ENCODE measurements around the gene TEC. TPM values are rescaled to one million over a fixed set of nuclear protein-coding genes. Genes with fewer than 3 reads are reported as not detected.

Gene TEC
- total and polyA plus RNA-seq, 9 of the 15 experiments (the other 6 are each of a cell fraction or from before 2014, with no cell fraction given): 5.3 to 14.7 (median 8.8) TPM

DNA sequence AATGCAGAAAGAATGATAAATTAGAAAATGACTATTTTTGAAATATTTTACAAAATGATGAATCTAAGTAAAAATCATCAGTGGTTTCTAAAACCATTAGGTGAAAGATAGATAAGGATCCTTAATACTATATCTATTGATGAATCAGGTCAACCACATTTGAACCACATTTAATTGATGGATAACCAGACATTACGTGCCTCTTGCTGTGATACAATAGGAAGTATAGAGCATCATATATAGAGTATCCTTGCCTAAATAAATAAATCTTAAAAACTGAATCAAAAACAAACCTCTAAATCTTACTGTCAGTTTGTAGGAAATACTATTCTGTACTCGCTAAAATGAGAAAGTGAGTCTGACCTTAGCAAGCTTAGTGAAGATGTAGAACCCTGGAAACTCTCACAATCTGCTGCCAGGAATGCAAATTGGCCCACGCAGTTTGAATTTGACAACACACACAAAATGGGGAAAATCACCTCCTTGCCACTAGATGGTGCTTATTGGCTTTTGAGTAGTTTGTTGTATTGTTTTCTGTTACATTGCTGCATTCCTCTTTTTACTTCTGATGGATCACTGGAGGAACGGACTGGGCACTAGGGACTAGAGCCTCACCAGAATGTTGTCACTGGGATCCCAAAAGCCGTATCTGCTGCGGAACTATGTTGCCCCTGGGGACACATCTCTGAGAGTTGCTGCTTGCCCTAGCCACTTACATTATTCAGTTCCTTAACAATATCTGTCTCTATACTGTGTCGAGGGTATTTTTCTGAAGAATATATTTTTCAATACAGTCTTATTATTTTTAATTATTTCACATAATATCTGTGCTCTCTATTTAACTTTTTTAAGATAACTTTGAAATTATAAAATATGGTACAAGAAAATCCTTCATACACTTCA is 46.3 kb upstream of the TEC start (continued):
- TF ChIP-seq ATF3 (IDR thresholded peaks at IDR 0.05): no peak
- no peak for TF ChIP-seq ATF3 (CRISPR knock-in tag; conservative IDR thresholded peaks at IDR 0.05)
- TF ChIP-seq ZNF639 (CRISPR knock-in tag; conservative IDR thresholded peaks at IDR 0.05 in 1 of 2, IDR thresholded peaks at IDR 0.05 in 1 of 2): no peak
- TF ChIP-seq POLR3A (IDR thresholded peaks at IDR 0.05; ENCODE audit: borderline replicate concordance, extremely low read depth, insufficient read depth, insufficient read length): no peak
- no peak for TF ChIP-seq PBX2 (CRISPR knock-in tag; IDR thresholded peaks at IDR 0.05; ENCODE audit: low read depth)
- TF ChIP-seq PBX2 (tag; conservative IDR thresholded peaks at IDR 0.05; ENCODE audit: low read depth): no peak
- no peak for TF ChIP-seq YBX1 (IDR thresholded peaks at IDR 0.05)
- TF ChIP-seq FOXA3 (CRISPR knock-in tag; conservative IDR thresholded peaks at IDR 0.05 in 1 of 2, IDR thresholded peaks at IDR 0.05 in 1 of 2): no peak
- no peak for TF ChIP-seq YY1 (IDR thresholded peaks at IDR 0.05; ENCODE audit: borderline replicate concordance in 1 of 3, control insufficient read depth in 1 of 3, extremely low read depth in 1 of 3, insufficient read depth in 3 of 3, insufficient read length in 1 of 3, insufficient replicate concordance in 2 of 3, low read depth in 1 of 3, low read length in 2 of 3)
- TF ChIP-seq BRF1 (IDR thresholded peaks at IDR 0.05; ENCODE audit: borderline replicate concordance, extremely low read depth, insufficient read length): no peak
- no peak for TF ChIP-seq ZFP30 (CRISPR knock-in tag; IDR thresholded peaks at IDR 0.05; ENCODE audit: borderline replicate concordance)
- no peak for TF ChIP-seq SRSF3 (IDR thresholded peaks at IDR 0.05; ENCODE audit: insufficient read depth, low read length)
- TF ChIP-seq ZNF551 (CRISPR knock-in tag; IDR thresholded peaks at IDR 0.05): no peak
- TF ChIP-seq MAFF (IDR thresholded peaks at IDR 0.05; ENCODE audit: low read length): no peak
- no peak for TF ChIP-seq CBFB (CRISPR knock-in tag; IDR thresholded peaks at IDR 0.05)
- no peak for TF ChIP-seq SREBF1 (IDR thresholded peaks at IDR 0.05; ENCODE audit: borderline replicate concordance, low read depth, low read length)
- TF ChIP-seq ARID2 (IDR thresholded peaks at IDR 0.05): peak; percentile 74; the same call in 1 of the 2 replicates
- TF ChIP-seq DACH1 (IDR thresholded peaks at IDR 0.05; ENCODE audit: partially characterized antibody): no peak
- TF ChIP-seq, protein P1, sequence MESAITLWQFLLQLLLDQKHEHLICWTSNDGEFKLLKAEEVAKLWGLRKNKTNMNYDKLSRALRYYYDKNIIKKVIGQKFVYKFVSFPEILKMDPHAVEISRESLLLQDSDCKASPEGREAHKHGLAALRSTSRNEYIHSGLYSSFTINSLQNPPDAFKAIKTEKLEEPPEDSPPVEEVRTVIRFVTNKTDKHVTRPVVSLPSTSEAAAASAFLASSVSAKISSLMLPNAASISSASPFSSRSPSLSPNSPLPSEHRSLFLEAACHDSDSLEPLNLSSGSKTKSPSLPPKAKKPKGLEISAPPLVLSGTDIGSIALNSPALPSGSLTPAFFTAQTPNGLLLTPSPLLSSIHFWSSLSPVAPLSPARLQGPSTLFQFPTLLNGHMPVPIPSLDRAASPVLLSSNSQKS (CRISPR knock-in tag; IDR thresholded peaks at IDR 0.05): no peak
- no peak for TF ChIP-seq HDAC2 (IDR thresholded peaks at IDR 0.05)

Data from K562 (cell line).